Brain microvascular endothelial cell (primary cell): Measurements from ENCODE around the gene PELI2.

Experiments
- DNase-seq: peaks from one replicate; pipeline ENCODE4 v3.0.0-alpha.2; 2020
- H3K27ac ChIP-seq: fragments of 250-450 bp; sonication (Bioruptor Pico); 2 replicates; pipeline ENCODE4 v1.5.1; 2020; ENCODE audit warnings: mild to moderate bottlenecking, moderate library complexity
- H3K27me3 ChIP-seq: fragments of 250-450 bp; sonication (Bioruptor Pico); replicated peaks from 2 replicates; pipeline ENCODE4 v1.5.1; 2020; ENCODE audit warnings: mild to moderate bottlenecking
- H3K36me3 ChIP-seq: fragments of 250-450 bp; sonication (Bioruptor Pico); replicated peaks from 2 replicates; pipeline ENCODE4 v1.5.1; 2020; ENCODE audit warnings: mild to moderate bottlenecking
- H3K4me3 ChIP-seq: 2 replicates; pipeline ENCODE4 v1.5.1; 2011; ENCODE audit warnings: low read depth, mild to moderate bottlenecking, control low read depth, low read length, moderate library complexity
- in situ Hi-C: cut with HindIII; loops from 2 replicates; pipeline ENCODE4 v1.10.0; 2017; ENCODE audit warnings: low sequenced_read_pairs, low pct_ligation_motif_present
- TF ChIP-seq, protein P1 (sequence below): IDR thresholded peaks from 2 replicates; pipeline ENCODE4 v1.5.1; 2011; ENCODE audit warnings: low read depth, mild to moderate bottlenecking, moderate library complexity, low read length, control low read depth, inconsistent platforms; ENCODE audit errors: missing control alignments

Gene PELI2

DNA sequence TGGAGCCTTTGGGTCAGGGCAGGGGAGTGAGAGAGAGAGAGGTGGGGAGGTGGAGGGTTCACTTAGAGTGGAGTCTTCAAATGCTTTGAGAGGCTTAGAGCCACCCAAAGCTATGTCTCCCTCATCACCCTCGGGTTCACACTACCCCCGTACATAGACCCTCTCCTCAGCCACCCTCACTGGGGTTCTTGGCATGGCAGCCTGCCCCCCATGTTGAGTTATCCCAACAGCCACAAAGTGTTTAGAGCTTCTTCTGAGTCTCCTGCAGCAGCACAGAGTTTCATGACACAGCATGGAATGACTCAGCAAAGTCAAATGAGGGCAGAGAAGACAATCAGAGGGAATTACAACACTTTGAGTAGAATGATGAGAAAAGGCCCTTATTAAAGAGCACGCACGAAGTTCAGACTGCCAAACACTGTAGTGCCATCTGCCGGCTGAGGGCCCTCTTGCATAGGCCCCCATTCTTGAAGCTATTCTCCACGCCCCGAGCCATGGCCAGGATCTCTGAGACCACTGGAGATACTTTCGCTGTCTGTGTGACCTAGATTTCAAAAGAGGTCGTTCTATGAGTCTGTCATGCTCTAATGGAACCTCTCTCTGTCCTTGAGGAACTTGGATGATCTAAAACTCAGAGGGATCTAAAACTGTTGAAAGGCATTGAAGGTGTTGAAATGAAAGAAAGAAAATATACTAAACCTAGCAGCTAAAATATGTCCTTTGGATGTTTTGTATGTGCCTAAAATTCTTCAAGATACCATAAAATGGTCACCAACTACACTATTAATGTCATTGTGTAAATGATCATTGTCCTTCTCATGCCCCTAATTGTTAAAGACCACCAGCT lies 221.9 kb downstream of the PELI2 start:
- in situ Hi-C loops: no loop called here
- no peak overlapping the region for H3K4me3 ChIP-seq
- H3K27ac ChIP-seq: no peak overlapping the region
- no peaks in the 10 kb centered on the region for H3K36me3 ChIP-seq
- DNase-seq: peak; percentile 90
- TF ChIP-seq, protein P1, sequence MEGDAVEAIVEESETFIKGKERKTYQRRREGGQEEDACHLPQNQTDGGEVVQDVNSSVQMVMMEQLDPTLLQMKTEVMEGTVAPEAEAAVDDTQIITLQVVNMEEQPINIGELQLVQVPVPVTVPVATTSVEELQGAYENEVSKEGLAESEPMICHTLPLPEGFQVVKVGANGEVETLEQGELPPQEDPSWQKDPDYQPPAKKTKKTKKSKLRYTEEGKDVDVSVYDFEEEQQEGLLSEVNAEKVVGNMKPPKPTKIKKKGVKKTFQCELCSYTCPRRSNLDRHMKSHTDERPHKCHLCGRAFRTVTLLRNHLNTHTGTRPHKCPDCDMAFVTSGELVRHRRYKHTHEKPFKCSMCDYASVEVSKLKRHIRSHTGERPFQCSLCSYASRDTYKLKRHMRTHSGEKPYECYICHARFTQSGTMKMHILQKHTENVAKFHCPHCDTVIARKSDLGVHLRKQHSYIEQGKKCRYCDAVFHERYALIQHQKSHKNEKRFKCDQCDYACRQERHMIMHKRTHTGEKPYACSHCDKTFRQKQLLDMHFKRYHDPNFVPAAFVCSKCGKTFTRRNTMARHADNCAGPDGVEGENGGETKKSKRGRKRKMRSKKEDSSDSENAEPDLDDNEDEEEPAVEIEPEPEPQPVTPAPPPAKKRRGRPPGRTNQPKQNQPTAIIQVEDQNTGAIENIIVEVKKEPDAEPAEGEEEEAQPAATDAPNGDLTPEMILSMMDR: peak; percentile 96
- H3K27me3 ChIP-seq: no peaks in the 10 kb centered on the region

GRCh38 chr14:56340932-56341331 lies 222.7 kb downstream of the PELI2 start:
- TF ChIP-seq, protein P1: no peak
- Histone ChIP-seq H3K27ac (no peak overlapping the region), H3K36me3 (no peaks in the 10 kb centered on the region)

DNA sequence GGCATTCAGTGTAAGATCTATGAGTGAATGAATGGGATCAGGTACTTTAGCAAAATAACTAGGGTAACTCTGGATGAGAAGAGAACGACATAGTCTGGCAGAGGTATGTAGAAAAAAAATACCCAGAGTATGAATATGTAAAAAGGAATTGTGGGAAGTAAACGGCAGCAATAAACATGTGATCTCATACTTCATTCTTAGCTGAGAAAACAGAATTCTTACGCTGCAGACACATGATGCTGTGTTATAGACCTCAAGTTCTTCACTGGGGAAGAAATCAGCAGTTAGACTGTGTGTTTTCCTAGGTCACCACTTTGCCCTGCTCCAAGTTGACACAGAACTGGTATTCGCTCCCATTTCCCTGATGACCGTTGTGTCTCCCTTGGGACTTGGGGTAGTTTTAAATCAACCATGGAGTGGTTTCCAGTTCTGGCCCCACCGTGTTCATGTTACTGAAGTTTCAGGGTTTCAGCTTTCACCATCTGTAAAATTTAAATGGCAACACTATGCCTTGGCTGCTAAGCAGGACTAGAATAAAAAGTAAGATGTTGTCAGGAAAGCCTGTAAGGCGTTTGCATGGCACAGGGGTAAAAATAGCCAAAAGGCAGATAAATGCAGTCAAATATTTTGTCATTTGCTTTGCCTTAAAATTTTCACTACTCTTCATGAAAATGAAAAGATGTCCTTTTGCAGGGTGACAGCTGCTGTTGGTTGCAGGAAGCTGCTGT lies 223.7 kb downstream of the PELI2 start:
- in situ Hi-C loops: no loop called here
- peak; percentile 40 for DNase-seq
- Histone ChIP-seq H3K4me3 (no peak overlapping the region), H3K27me3 (no peaks in the 10 kb centered on the region), H3K27ac (peak overlapping the region; percentile 42), H3K36me3 (no peaks in the 10 kb centered on the region)
- TF ChIP-seq, protein P1: no peak

More at GRCh38 chr14:56340932-56341331, 222.7 kb downstream of the PELI2 start:
- H3K27me3 ChIP-seq: no peaks in the 10 kb centered on the region
- DNase-seq: no peak
- in situ Hi-C loops: no loop called here
- no peak overlapping the region for H3K4me3 ChIP-seq

- in situ Hi-C loops: no loop called here
- Histone ChIP-seq H3K27ac (peak overlapping the region; percentile 42), H3K4me3 (no peak overlapping the region), H3K36me3 (no peaks in the 10 kb centered on the region), H3K27me3 (no peaks in the 10 kb centered on the region)
- DNase-seq: peak; percentile 43
- TF ChIP-seq, protein P1: no peak
Measured at GRCh38 chr14:56342494-56342942, 224.3 kb downstream of the PELI2 start.

DNA sequence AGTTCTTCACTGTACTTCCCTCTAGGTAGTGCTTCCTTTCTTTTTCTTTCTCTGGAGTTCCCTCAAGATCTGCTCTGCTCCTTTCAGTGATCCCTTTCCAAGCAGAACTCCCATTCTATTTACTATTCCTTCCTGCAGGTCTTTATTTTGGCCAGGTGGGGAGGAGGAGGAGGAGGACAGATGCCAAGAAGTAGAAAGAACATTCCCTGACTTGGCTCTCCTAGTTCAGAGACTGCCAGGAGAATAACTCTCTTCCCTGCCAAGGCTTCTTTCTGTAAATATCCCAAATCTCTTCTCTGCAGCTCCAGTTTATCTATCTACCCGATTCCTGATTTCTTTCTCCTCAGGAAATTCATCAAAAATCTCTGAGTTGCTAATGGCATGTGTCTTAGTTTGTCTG lies 231.7 kb downstream of the PELI2 start:
- H3K27me3 ChIP-seq: no peaks in the 10 kb centered on the region
- no peak overlapping the region for H3K4me3 ChIP-seq
- TF ChIP-seq, protein P1: no peak
- no peak overlapping the region for H3K27ac ChIP-seq
- H3K36me3 ChIP-seq: no peaks in the 10 kb centered on the region
- DNase-seq: no peak
- in situ Hi-C loops: no loop called here
